ENCODE data around the gene NDUFB10.

The NDUFB10 gene

DNA sequence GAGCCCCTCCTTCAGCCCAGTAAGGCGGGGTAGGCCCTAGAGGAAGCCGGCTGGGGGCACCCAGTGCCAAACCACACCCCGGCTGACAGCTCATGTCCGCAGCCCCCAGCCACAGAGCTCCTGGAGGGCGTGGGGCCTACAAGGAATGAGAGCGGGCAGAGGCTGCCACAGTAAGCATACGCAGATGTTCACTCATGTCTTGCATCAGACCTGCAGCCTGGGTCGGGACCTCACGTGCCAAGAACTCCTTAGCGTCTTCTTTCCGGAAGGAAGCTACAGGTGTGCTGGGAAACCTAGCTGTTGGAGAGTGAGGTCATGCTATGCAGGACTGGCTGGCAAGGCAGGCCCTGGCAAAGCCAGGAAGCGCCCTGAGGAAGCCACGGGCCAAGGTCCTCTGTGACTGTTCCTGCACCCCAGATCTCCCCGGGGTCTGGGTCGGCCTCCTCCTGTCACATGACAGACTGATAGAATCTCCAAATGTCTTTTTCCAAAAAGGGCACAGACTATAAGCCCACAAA lies 48.7 kb downstream of the NDUFB10 start:
- Histone ChIP-seq H3K4me2 (ENCODE audit: low read length) (peak overlapping the region; percentile 74), H3F3A (ENCODE audit: insufficient read depth, low read length) (no peaks in the 10 kb centered on the region), H3K9me2 (ENCODE audit: low read depth, low read length) (no peaks in the 10 kb centered on the region), H3K27ac (ENCODE audit: low read depth, low read length, poor library complexity, severe bottlenecking) (peak overlapping the region; percentile 53), H3K27me3 (ENCODE audit: insufficient read depth, low read length) (no peaks in the 10 kb centered on the region), H3K9me3 (ENCODE audit: low read length) (no peaks in the 10 kb centered on the region), H3K9ac (ENCODE audit: low read length) (peak overlapping the region; percentile 95), H4K20me1 (ENCODE audit: insufficient read depth, low read length) (no peaks in the 10 kb centered on the region), H3K4me3 (ENCODE audit: low read depth, low read length, poor library complexity, severe bottlenecking) (peak overlapping the region; percentile 99), H3K36me3 (ENCODE audit: insufficient read depth, low read length) (peaks cover 12% of the 10 kb centered on the region), H3K4me1 (ENCODE audit: insufficient read depth, low read length, severe bottlenecking) (peaks cover 56% of the 10 kb centered on the region), H3K79me2 (ENCODE audit: insufficient read depth, low read length) (peaks cover 11% of the 10 kb centered on the region), H2AFZ (ENCODE audit: low read length) (no peak overlapping the region)
- TF ChIP-seq EZH2 (IDR thresholded peaks at IDR 0.05; ENCODE audit: borderline replicate concordance, low read length): no peak
- TF ChIP-seq, protein P1, sequence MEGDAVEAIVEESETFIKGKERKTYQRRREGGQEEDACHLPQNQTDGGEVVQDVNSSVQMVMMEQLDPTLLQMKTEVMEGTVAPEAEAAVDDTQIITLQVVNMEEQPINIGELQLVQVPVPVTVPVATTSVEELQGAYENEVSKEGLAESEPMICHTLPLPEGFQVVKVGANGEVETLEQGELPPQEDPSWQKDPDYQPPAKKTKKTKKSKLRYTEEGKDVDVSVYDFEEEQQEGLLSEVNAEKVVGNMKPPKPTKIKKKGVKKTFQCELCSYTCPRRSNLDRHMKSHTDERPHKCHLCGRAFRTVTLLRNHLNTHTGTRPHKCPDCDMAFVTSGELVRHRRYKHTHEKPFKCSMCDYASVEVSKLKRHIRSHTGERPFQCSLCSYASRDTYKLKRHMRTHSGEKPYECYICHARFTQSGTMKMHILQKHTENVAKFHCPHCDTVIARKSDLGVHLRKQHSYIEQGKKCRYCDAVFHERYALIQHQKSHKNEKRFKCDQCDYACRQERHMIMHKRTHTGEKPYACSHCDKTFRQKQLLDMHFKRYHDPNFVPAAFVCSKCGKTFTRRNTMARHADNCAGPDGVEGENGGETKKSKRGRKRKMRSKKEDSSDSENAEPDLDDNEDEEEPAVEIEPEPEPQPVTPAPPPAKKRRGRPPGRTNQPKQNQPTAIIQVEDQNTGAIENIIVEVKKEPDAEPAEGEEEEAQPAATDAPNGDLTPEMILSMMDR (IDR thresholded peaks at IDR 0.05; ENCODE audit: low read length): no peak

GRCh38 chr16:2008631-2009163 lies 49.4 kb downstream of the NDUFB10 start:
- Histone ChIP-seq H3K79me2 (ENCODE audit: insufficient read depth, low read length) (peaks cover 11% of the 10 kb centered on the region), H3K27me3 (ENCODE audit: insufficient read depth, low read length) (no peaks in the 10 kb centered on the region), H3K4me3 (ENCODE audit: low read depth, low read length, poor library complexity, severe bottlenecking) (peak overlapping the region; percentile 99), H4K20me1 (ENCODE audit: insufficient read depth, low read length) (no peaks in the 10 kb centered on the region), H3K4me2 (ENCODE audit: low read length) (peak overlapping the region; percentile 74), H3K4me1 (ENCODE audit: insufficient read depth, low read length, severe bottlenecking) (peaks cover 56% of the 10 kb centered on the region), H2AFZ (ENCODE audit: low read length) (no peak overlapping the region), H3K27ac (ENCODE audit: low read depth, low read length, poor library complexity, severe bottlenecking) (peak overlapping the region; percentile 53), H3K9ac (ENCODE audit: low read length) (peak overlapping the region; percentile 95), H3K9me3 (ENCODE audit: low read length) (no peaks in the 10 kb centered on the region), H3F3A (ENCODE audit: insufficient read depth, low read length) (no peaks in the 10 kb centered on the region), H3K36me3 (ENCODE audit: insufficient read depth, low read length) (0 out of 2 replicates have a peak, but pooled peaks cover 6% of the 10 kb centered on the region), H3K9me2 (ENCODE audit: low read depth, low read length) (no peaks in the 10 kb centered on the region)
- TF ChIP-seq, protein P1 (IDR thresholded peaks at IDR 0.05; ENCODE audit: low read length): no peak

GRCh38 chr16:2009164-2009711 lies 49.9 kb downstream of the NDUFB10 start:
- Histone ChIP-seq H3K27ac (ENCODE audit: low read depth, low read length, poor library complexity, severe bottlenecking) (peak overlapping the region; percentile 53), H4K20me1 (ENCODE audit: insufficient read depth, low read length) (no peaks in the 10 kb centered on the region)

More at GRCh38 chr16:2009164-2009711, 49.9 kb downstream of the NDUFB10 start:
- H3F3A ChIP-seq (ENCODE audit: insufficient read depth, low read length): no peaks in the 10 kb centered on the region
- peak overlapping the region; percentile 95 for H3K9ac ChIP-seq (ENCODE audit: low read length)
- 0 out of 2 replicates have a peak, but pooled peaks cover 6% of the 10 kb centered on the region for H3K36me3 ChIP-seq (ENCODE audit: insufficient read depth, low read length)
- TF ChIP-seq, protein P1 (IDR thresholded peaks at IDR 0.05; ENCODE audit: low read length): no peak
- TF ChIP-seq EZH2 (IDR thresholded peaks at IDR 0.05; ENCODE audit: borderline replicate concordance, low read length): no peak
- peaks cover 53% of the 10 kb centered on the region for H3K4me1 ChIP-seq (ENCODE audit: insufficient read depth, low read length, severe bottlenecking)
- no peaks in the 10 kb centered on the region for H3K27me3 ChIP-seq (ENCODE audit: insufficient read depth, low read length)
- peaks cover 11% of the 10 kb centered on the region for H3K79me2 ChIP-seq (ENCODE audit: insufficient read depth, low read length)
- peak overlapping the region; percentile 99 for H3K4me3 ChIP-seq (ENCODE audit: low read depth, low read length, poor library complexity, severe bottlenecking)
- peak overlapping the region; percentile 74 for H3K4me2 ChIP-seq (ENCODE audit: low read length)
- no peak overlapping the region for H2AFZ ChIP-seq (ENCODE audit: low read length)
- no peaks in the 10 kb centered on the region for H3K9me2 ChIP-seq (ENCODE audit: low read depth, low read length)
- no peaks in the 10 kb centered on the region for H3K9me3 ChIP-seq (ENCODE audit: low read length)
